AG04450 (cell line): ENCODE measurements around the gene MEN1. TPM values are rescaled to one million over a fixed set of nuclear protein-coding genes. Genes with fewer than 3 reads are reported as not detected.

Experiments
- CTCF ChIA-PET: fragments of 300-600, 350-600 bp; formaldehyde crosslinking; extraction: SDS; loops from one replicate; lab custom pipeline; 2022; ENCODE audit warnings: antibody characterized with exemption, inconsistent platforms; lab: Charles Lee
- POLR2A ChIA-PET: fragments of 350-600 bp; formaldehyde crosslinking; extraction: SDS; loops from one replicate; lab custom pipeline; 2021; ENCODE audit warnings: antibody characterized with exemption, inconsistent platforms; lab: Yijun Ruan, JAX
- DNase-seq: peaks from one replicate; pipeline ENCODE4 v3.0.0-alpha.2; 2011; ENCODE audit warnings: low read depth, low spot score
- H3K27ac ChIP-seq: one replicate; pipeline ENCODE4 v1.5.1; 2012; ENCODE audit warnings: low read depth, low read length, control low read depth
- H3K27me3 ChIP-seq: one replicate; pipeline ENCODE4 v1.6.0; 2012; ENCODE audit warnings: low read length; ENCODE audit not compliant: control insufficient read depth, insufficient read depth
- H3K4me3 ChIP-seq: 2 replicates; pipeline ENCODE4 v1.5.1; 2011; ENCODE audit warnings: mild to moderate bottlenecking, low read depth, low read length, control low read depth
- H3K9me3 ChIP-seq: 2 replicates; pipeline ENCODE4 v1.5.1; 2012; ENCODE audit warnings: low read length; ENCODE audit not compliant: control insufficient read depth, insufficient read depth
- polyA plus RNA-seq: library from polyadenylated mRNA; depleted of rRNA; stranded (reverse); fragments of >200 nt; gene quantifications from 2 replicates; pipeline ENCODE4 v1.2.3, GENCODE V29; 2011
- TF ChIP-seq, protein P1 (sequence below): IDR thresholded peaks from 2 replicates; pipeline ENCODE4 v1.5.1; 2011; ENCODE audit warnings: low read depth, low read length, control low read depth, inconsistent platforms

MEN1 gene
- polyA plus RNA-seq, 1 experiment: 15.0 TPM

DNA sequence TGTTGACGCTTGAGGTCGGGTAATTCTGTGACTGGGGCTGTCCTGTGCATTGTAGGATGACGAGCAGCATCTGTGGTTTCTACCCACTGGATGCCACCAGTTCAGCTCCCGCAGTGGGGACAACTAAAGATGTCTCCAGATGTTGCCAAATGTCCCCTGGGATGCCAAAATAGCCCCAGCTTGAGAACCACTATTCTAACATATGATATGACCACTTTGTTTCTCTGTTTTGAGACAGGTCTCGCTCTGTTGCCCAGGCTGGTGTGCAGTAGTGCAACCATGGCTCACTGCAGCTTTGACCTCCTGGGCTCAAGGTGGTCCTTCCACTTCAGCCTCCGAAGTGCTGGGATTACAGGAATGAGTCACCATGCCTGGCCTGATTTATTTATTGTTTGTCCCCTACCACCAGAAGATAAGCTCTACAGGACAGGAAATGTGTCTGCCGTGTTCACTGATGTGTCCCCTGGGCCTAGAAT, 4.4 kb upstream of the MEN1 start:
- Histone ChIP-seq H3K9me3 (no peaks in the 10 kb centered on the region), H3K4me3 (no peak overlapping the region), H3K27ac (no peak overlapping the region), H3K27me3 (peaks cover 2% of the 10 kb centered on the region)
- ChIA-PET CTCF (no interaction called here), POLR2A (no interaction called here)
- TF ChIP-seq, protein P1, sequence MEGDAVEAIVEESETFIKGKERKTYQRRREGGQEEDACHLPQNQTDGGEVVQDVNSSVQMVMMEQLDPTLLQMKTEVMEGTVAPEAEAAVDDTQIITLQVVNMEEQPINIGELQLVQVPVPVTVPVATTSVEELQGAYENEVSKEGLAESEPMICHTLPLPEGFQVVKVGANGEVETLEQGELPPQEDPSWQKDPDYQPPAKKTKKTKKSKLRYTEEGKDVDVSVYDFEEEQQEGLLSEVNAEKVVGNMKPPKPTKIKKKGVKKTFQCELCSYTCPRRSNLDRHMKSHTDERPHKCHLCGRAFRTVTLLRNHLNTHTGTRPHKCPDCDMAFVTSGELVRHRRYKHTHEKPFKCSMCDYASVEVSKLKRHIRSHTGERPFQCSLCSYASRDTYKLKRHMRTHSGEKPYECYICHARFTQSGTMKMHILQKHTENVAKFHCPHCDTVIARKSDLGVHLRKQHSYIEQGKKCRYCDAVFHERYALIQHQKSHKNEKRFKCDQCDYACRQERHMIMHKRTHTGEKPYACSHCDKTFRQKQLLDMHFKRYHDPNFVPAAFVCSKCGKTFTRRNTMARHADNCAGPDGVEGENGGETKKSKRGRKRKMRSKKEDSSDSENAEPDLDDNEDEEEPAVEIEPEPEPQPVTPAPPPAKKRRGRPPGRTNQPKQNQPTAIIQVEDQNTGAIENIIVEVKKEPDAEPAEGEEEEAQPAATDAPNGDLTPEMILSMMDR: no peak
- DNase-seq: no peak

DNA sequence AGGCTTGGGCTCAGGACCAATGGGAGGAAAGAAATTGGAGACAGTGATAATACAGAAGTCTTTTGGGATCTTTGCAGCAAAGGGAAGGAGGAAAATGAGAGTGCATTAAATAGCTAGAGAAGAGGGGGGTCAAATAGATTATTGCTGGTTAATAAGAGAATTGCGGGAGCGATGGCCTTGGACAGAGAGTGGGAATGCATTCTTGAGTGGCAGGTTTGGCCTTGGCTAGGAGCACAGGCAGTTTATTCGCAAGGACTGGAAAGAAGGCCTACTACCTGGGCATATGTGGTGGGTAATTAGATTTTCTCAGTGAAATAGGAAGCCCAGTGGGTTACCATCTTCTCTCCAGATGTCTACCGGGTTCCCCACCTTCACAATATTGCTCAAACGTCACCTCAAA, 3.5 kb upstream of the MEN1 start:
- ChIA-PET POLR2A (interaction anchor here (0.6 to 0.8 kb wide), 2 partner anchors 23 to 35 kb away, joined by 6 to 7 read pairs; no protein-coding TSS in a partner anchor), CTCF (no interaction called here)

DNA sequence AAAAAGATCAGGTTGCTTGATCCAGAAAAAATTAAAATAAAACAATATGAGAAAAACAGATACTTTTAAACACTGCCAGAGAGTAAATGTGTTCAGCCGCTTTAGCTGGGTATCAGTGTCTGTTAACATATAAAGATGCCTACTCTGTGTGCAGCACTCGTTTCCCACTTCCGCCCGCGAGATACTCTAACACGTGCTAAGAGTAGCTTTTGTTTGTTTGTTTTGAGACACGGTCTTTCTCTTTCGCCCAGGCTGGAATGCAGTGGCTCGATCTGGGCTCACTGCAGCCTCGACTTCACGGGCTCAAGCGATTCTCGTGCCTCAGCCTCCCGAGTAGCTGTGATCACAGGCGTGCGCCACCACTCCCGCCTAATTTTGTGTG, 531 bp upstream of the MEN1 start:
- Histone ChIP-seq H3K9me3 (no peaks in the 10 kb centered on the region), H3K4me3 (peak overlapping the region; percentile 80), H3K27ac (no peak overlapping the region), H3K27me3 (no peaks in the 10 kb centered on the region)
- ChIA-PET CTCF (interaction anchor here (1.0 kb wide), 1 partner anchor 122 kb away, joined by 3 read pairs; no protein-coding TSS in a partner anchor), POLR2A (interaction anchor here (0.7 to 1.6 kb wide), 4 partner anchors 8 to 67 kb away, joined by 3 to 8 read pairs (median 6); partner anchors contain the start of gene EHD1)
- no peak for DNase-seq
- TF ChIP-seq, protein P1: no peak

More for the DNA sequence above, 3.5 kb upstream of the MEN1 start:
- Histone ChIP-seq H3K27me3 (peaks cover 2% of the 10 kb centered on the region), H3K4me3 (no peak overlapping the region), H3K27ac (no peak overlapping the region), H3K9me3 (no peaks in the 10 kb centered on the region)
- TF ChIP-seq, protein P1: no peak
- DNase-seq: no peak

DNA sequence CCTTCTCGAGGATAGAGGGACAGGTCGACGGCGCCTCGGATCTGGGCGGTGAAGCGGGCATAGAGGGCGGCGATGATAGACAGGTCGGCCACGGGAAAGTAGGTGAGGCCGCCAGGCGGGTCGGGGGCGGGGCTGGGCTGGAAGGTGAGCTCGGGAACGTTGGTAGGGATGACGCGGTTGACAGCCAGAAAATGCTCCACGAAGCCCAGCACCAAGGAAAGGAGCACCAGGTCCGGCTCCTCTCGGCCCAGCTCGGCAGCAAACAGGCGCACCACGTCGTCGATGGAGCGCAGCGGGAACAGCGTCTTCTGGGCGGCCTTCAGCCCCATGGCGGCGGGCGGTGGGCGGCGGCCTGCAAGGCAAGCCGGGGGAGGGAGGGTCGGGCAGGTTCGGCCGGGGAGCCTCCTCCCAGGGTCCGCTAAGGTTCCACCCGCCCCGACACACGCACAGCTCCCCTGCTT, 540 bp downstream of the MEN1 start:
- TF ChIP-seq, protein P1: no peak
- Histone ChIP-seq H3K27me3 (no peaks in the 10 kb centered on the region), H3K27ac (no peak overlapping the region), H3K4me3 (peak overlapping the region; percentile 80), H3K9me3 (no peaks in the 10 kb centered on the region)
- CTCF ChIA-PET: no interaction called here
- no peak for DNase-seq
- POLR2A ChIA-PET: interaction anchor here (1.6 kb wide), 1 partner anchor 68 kb away, joined by 4 read pairs; the partner anchor contains the start of gene EHD1

DNA sequence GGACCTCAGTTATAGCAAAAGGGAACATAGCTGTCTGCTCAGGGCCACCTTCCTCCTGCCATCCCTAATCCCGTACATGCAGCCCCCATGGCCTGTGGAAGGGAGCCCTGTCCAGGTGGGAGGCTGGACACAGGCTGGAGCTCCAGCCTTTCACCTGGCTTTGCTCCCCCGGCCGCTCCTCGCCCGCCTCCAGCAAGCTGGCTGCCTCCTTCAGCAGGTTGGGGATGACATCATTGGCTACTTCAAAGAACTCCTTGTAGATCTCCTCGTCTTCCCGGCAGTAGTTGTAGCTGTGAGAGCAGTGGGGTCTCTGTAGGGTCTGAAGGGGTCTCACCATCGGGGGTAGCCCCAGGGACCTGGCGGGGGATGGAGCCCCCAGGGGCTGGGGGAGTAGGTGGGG, 4.9 kb downstream of the MEN1 start:
- Histone ChIP-seq H3K27ac (no peak overlapping the region), H3K4me3 (no peak overlapping the region), H3K27me3 (no peaks in the 10 kb centered on the region), H3K9me3 (no peaks in the 10 kb centered on the region)
- DNase-seq: no peak
- ChIA-PET POLR2A (no interaction called here), CTCF (no interaction called here)
- TF ChIP-seq, protein P1: no peak
